WTC11 (cell line): ENCODE results near the gene RNF148. TPM values are rescaled to one million over a fixed set of nuclear protein-coding genes. Genes with fewer than 3 reads are reported as not detected.

Experiments
- total RNA-seq: library from RNA; stranded (reverse); gene quantifications from 3 replicates; pipeline ENCODE4 v1.2.3, GENCODE V29; 2021

Gene RNF148
- total RNA-seq, 1 experiment from 2014 or later = 0.17 TPM

Other genes with a start within 250 kb of the RNF148 start
- 0.11 to 0.15 TPM in 2 of 3 replicates, not detected in the other for gene RNF133, start 3.8 kb downstream of the RNF148 start, total RNA-seq
- gene CADPS2, start 183.5 kb upstream of the RNF148 start, total RNA-seq = 10.2 to 12.2 TPM (median 11.5 TPM) in 3 replicates